CD4-positive, alpha-beta T cell treated with Interleukin-12 subunit alpha and Interleukin-12 subunit beta, for 1 hour (primary cell): Measurements from ENCODE around the gene ING2.
A peak's percentile ranks its signal among the peaks of the same experiment; 100 is the strongest.

Experiments
- DNase-seq: peaks from one replicate; pipeline ENCODE4 v3.0.0-alpha.2; 2020

The ING2 gene

DNA sequence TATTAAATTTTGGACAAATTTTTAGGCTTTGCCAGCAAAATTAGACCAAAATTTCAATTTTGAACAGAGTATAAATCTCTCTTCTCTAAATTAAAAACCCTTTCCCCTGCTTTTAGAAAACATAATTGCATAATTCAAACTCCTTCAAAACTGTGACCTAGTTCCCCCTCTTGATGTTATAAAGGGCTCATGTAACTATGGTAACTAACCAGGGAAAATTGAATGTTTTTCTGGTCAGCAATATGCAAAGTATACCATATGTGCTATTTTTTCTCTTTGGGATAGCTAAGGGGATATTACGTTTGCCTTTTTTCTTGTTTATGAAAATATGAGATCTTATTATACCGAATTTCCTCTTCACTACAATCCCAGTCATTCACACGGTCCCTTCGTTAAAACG, 5.1 kb upstream of the ING2 start:
- no peak for DNase-seq

DNA sequence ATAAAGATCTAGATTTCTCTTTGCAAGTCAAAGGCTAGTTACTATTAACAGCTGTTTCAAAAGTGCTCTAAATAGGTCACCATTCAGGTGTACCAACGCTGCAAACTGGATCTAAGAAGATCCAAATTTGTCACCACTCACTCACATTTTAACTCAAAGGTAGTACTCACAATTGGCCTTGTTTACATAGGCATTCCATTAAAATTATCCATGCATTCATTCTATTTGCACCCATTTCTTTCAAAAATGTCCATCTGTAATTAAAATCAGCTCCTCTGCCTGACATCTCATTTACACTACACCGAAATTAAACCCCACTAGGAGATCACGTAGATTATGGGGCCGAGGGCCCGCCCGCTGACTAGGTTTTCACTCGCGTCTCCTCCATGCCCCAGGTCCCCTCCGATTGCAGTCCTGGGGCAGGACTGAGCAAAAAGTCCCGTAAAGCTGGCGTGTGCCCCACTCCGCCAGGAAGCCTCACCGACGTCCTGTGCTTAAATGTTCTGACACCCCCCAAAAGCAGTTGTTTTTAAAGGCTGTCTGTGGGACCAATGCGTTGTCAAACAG, 1.3 kb upstream of the ING2 start:
- DNase-seq = no peak

DNA sequence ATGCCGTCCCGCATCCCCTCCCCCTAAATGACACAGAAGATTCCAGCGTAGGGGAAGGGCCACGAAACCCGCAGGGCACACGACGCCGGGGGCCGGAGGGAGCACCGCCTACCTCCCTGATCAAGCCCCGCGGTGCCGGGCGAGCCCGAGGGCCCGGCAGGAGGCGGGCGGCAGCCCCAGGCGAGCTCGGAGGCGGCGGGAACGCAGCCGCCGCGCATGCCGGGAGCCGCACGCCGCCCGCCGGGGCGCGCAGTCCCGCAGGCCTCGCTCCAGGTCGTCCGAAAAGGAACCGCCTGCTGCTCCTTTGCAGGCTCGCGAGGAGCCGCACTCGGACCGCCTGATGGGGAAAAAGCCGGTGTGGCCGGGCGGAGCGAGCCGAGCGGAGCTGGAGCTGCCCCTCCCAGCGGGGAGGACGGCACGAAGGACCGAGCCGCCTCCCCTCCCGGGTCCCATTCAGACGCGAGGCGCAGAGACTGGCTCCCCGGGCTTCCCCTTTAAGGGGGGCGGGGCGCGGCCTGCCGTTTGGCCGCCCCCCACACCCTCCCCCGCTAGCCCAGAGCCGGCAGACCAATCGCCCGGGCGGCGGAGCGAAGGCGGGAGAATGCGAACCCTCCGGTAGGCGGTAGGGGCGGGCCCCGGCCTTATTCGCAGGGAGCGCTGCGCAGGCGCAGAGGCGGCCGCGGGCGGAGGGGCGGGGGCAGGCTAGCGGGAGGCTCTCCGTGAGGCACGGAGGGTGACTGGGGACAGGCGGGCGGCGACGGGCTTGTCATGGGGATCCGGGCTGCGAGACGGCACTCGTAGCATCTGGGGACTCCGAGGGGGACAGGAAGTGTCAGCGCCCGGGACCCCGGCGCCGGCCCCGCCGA, 561 bp upstream of the ING2 start:
- peak; percentile 99 for DNase-seq

DNA sequence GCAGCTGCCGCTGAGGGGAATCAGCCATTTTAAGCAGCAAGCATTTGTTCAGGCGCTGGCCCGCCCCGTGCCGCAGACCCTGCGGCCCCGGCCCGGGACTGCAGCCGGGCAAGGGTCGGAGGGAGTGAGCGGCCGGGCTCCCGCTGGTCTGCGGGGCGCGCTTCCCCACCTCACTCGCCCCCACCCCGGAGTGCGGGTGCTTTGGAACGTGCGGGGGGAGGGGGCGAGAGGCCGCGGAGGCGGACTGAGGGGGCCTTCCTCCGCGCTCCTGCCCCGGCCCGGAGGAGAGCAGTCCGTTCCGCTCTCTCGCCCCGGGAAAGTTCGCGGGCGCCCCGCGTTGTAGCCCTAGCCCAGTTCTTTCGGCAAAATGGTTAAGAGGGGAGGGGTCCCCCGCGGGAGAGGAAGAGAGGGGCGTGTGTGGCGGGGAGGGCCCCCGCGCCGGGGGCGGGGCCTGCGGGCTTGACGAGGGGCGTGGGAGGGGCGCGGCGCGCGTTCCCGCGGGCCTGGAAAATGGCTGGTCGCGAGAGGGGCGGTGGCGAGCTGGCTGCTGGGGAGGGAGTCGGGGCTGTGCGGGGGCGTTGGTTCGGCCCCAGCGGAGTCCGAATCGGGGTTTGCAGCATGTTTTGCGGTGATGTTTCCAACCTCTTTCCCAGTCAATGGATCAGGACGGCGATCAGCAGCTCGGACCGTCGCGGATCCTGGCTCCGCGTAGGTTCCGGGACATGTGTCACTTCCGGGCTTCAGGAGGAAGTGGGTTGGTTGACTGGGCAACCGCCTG, 942 bp downstream of the ING2 start:
- peak; percentile 86 for DNase-seq

DNA sequence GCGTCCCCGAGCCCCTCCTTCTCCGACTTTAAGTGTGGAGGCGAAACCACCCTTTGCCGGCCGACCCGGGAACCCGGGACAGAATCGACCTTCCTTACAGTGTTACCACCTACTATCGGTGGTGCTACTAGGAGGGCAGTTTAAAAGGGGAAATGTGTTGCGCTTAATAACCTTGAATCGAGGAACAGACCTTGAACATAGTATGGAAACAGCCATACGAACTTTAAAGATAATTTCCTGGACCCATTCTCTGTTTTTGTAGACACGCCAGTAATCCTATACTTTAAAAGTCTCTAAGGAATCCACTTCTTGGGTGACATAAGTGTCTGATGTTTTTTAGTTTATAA, 1.5 kb downstream of the ING2 start:
- no peak for DNase-seq

DNA sequence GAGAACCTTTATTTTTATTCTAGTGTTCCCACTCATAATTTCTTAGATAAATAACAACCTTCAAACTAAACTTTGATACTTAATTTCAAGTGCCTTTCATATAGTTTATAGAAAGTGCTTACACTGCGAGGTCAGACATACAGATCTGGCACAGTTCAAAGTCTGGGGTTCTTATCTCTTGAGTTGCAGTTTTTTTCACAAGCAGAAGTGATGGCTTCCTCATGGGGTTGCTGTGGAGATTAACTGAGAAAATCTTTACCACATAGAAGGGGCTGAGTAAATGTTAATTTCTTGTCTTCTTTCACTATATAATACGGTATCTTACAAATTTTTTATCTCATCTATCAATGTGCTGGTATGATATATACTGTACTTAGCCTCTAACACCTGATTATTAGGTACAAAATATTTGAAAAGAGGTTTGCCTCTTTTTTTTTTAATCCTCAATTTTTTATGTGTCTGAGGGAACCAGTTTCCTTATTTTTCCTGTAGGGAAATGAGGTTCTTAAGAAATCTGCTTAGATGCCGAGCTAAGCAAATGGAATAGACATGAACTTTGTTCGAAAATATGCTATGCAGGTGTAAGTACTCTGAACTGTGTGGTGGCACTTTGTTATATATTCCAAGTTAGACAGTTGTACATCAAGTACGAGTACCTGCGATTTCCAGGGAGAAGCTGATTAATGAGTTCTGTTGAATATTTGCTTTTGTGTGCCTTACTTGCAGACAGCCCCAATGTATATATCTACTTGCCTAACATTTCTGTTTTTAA, 3.3 kb downstream of the ING2 start:
- DNase-seq = peak; percentile 8

DNA sequence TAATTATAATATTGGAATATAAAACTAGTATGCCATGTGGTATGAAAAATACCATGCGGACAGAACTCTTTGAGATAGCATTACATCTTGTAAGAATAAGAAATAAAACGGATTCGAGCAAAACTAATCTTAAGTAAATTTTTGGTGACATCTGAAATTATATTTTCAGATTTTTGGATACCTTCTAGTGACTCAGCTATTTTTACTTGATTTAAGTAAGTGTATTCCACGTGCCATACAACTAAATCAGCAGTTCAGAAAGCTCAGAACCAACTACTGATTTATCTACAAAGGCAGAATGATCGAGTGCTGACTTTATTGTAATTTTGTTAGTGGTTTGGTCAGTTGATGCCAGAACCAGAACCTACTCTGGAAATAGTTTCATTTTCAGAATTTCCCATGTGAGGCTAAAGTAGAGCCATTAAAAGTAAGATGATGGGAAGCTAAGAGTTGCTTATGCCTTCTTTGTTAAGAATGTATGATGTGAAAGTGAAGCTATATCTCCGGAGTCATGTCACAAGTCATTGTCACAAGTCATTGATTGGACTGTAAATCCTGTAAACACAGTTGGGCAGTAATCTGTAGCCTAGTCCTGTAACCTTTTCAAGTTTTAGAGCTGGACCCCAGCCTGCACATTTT, 4.0 kb downstream of the ING2 start:
- no peak for DNase-seq

DNA sequence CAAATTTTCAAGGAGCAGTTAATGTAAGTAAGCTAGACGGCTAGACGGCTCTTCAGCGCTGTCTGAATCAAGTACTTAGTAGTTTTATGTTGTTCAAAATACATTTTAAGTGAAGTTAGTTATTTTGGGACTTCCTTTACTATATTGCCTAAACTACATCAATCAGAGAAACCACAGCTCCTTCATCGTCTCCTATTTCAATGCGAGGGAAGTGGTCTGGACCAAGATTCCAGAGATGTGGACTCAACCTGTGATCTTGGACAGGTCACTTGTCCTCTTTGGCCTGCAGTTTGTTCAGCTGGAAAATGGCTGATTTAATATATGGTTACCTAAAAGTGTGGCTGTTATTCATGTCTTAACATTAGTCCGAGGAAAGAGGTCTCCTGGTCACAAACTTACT, 10.6 kb downstream of the ING2 start:
- DNase-seq = no peak

DNA sequence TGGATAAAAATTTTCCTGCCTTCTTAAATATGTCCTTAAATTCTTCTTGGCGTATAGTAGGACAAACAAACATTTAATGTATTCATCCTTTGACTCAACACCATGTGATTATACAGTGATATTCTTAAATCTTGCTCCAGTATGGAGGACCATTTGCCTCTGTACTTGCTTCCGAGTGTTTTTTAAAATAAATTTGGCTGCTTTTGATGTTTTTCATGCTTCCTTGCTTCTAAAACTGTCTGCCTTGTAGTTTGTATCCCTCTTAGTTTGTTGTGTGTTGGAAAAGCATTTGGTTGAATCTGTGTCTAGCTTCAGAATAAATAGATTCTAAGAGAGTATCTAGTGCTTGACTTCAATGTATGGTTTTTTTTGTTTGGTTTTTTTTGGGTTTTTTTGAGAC, 12.3 kb downstream of the ING2 start:
- no peak for DNase-seq

DNA sequence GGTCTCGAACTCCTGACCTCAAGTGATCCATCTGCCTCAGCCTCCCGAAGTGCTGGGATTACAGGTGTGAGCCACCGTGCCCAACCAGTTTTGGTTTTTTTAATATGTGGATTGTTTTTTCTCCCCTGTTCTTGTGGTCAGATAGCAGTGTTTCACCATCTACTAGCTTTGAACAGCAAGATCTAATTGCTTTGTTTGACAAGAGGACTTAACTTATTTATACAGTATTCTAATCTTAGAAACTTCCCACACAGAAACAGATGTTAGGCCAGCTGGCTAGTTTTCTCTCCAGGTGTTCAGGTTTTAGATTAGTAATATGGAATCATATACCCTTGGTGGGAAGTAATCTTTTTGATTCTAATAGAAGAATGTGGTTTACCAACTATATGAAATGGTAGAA, 12.9 kb downstream of the ING2 start:
- no peak for DNase-seq

DNA sequence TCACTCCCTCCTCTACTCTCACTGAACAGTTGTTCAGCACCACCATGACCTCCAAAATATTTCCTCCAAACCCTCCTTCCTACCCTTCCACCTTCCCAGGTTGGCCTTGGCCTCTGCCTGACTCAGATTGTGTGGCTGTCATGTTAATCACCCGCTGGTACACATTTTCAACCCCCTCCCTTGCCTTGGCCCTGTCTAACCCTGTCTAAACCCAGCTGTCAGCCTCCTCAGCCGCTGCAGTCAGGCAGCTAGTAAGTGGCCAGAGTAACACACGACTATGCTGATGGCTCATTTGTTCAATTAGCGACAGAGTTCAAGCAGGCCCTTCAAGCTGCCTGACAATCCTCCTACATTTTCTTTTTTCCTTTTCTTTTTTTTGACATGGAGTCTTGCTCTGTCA, 18.0 kb downstream of the ING2 start:
- no peak for DNase-seq

DNA sequence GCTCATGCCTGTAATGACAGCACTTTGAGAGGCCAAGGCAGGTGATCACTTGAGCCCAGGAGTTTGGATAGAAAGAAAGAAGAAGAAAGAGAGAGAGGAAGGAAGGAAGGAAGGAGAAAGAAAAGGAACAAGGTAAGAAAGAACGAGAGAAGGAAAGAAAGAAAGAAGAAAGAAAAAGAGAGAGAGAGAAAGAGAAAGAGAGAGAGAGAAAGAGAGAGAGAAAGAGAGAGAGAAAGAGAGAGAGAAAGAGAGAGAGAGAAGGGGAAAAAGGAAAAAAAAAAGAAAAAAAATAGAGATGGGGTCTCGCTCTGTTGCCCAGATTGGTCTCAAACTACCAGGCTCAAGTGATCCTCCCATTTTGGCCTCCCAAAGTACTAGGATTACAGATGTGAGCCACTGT, 22.5 kb downstream of the ING2 start:
- DNase-seq = no peak

DNA sequence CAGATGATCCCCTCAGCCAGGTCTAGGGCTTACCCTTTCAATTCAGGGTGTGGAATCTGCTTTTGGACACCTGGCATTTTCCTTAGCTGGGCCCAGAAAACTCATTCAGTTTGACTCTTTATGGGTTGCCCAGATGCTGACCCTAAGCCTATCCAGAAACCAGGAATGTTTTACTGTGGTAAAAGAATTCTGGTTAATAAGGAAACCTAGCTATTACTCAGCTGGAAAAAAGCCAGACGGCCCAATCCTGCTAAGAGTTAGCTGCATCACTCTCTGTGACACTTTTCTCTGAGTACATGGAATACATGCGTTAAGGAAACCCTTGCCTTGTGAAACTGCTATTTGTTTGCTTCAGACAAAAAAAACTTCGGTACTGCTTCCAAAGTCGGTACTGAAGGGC, 28.0 kb downstream of the ING2 start:
- no peak for DNase-seq

DNA sequence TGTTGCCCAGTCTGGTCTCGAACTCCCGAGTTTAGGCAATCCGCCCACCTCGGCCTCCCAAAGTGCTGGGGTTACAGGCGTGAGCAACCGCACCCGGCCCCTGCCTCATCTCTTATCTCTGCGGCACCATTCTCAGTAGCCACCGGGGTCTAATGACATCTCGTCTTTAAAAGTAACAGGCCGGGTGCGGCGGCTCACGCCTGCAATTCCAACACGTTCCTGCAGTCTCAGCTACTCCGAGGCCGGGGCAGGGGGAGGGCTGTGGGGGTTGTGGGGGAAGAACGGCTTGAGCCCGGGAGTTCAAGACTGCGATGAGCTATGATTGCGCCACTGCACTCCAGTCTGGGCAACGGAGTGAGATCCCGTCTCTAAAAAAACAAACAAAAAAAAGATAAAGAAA, 28.8 kb downstream of the ING2 start:
- no peak for DNase-seq

DNA sequence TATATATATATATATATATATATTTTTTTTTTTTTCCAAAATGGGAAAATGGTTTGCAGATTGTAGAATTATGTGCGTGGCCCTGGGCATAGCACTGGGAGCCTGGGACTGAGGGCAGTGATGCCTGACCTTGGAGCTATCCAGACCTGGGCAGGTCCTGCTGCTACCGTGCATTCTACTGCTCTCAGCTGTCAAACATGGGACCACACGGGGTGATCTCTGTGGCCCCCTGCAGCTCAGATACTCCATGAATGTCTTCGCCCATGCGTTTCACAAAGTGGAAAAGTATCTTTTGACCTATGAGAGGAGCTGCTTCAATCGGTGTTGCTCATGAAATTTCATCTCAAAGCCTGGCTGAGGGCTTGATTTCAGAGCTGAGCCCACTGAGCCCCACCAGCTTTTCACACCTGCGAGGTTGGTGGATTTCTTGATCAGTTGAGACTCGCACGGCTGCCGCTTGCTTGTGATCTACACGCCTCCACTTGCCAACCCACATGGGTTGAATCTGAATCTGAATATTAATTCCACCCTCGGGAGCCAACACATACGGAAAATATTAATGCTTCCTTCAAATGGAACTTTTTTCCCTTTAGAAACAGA, 35.7 kb downstream of the ING2 start:
- DNase-seq = no peak

DNA sequence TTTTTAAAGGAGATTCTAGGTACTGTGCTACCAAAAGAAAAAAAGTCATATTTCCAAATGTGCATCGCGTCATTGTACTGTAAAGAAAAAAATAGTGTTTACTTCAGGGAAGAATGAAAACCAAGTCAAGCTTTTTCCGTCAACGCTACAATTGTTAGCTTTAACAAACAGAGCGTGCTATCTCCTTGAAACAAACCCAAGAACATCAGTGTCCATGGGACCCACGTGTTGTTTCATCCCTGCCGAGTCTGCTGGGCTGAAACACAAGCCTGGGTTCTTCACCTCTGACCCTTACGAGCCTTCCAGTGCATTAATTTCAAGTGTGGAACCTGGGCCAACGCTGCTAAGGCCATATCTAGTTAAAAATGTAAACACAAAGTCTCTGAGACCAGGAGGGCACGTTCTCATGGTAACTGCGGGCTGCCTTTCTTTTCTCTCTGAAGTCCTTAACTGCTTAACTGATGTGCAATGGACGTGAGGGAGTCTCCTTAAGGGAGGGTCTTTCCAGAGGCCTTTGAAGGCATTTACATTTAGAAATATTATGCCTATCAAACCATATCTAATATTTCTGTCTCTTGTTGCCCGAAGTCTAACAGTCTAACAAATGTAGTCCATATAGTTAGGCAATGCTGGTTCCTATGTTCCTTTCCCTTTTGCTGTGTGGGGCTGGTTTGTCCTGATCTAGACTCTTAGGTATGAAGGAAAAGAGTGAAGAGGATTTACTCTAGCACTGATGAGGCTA, 36.3 kb downstream of the ING2 start:
- no peak for DNase-seq

DNA sequence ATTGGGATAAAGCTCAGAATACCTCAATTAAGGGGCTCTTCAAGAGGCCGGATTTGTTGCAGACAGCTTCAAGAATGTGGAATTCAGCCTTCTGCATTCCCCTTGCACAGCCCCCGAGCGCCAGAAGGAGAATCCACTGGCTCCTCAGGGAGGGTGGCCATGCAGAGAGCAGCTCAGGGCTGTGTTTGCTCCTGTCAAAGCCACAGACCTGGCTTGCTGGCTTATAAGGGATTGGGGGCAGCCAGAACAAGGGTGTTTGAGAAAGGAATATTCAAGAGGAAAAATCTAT, 36.8 kb downstream of the ING2 start:
- no peak for DNase-seq

DNA sequence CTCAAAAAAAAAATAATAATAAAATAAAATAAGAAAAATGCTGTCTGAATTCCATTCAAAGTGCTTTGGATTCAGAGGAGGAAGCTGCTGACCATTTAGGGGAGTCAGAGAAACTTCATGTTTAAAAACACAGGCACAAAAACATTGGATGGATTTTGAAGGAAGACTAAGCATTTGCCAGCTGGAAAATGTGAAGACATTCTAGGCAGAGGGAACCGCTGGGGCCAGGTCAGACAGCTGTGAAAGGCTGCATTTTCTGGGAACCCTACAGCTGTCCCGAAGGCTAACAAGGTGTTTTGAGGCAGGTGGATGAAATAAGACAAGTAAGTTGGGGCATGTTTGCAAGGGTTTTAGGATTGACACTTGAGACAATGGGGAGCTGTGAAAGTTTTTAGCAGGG, 38.6 kb downstream of the ING2 start:
- DNase-seq = no peak

DNA sequence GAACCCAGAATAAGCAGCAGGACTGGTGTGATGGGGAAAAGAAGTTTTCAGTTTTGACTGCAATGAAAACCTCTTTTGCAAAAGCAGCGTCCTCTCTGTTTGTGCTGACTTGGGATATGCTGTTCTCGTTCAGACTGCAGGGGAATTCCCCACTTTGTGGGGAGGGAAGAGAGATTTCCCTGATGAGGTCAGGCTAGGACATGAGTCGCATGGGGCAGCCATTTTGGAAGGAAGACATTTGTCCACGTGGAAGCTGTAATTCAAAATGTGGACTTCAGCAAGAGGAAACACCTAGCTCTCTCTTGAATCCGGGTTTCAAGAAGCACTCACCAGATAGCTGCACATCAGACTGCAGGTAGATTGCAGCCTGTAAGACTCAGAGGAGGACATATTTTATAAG, 39.3 kb downstream of the ING2 start:
- no peak for DNase-seq

DNA sequence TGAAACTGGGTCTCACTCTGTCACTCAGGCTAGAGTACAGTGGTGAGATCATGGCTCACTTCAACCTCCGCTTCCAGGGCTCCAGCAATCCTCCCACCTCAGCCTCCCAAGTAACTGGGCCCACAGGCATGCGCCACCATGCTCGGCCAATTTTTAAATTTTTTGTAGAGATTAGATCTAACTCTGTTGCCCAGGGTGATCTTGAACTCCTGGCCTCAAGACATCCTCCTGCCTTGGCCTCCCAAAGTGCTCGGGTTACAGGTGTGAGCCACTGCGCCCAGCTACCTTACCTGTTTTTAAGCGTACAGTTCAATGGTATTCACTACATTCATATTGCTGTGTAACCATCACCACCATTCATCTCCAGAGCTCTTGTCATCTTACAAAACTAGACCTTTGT, 41.5 kb downstream of the ING2 start:
- no peak for DNase-seq

DNA sequence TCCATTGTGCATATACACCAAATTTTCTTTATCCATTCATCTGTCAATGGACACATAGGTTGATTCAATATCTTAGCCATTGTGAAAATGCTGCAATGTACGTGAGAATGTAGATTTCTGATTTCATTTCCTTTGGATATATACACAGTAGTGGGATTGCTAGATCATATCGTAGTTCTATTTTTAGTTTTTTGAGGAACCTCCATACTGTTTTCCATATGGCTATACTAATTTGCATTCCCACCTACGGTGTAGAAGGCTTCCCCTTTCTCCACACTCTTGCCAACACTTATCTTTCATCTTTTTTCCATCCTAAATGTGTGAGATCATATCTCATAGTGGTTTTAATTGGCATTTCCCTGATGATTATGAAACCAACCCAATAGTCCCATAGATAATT, 43.4 kb downstream of the ING2 start:
- no peak for DNase-seq
